ENCODE measurements around the gene FOXN3. TPM values are rescaled to one million over a fixed set of nuclear protein-coding genes. Genes with fewer than 3 reads are reported as not detected.

FOXN3 gene
- total RNA-seq, 1 experiment from 2014 or later, result 8.8 TPM

DNA sequence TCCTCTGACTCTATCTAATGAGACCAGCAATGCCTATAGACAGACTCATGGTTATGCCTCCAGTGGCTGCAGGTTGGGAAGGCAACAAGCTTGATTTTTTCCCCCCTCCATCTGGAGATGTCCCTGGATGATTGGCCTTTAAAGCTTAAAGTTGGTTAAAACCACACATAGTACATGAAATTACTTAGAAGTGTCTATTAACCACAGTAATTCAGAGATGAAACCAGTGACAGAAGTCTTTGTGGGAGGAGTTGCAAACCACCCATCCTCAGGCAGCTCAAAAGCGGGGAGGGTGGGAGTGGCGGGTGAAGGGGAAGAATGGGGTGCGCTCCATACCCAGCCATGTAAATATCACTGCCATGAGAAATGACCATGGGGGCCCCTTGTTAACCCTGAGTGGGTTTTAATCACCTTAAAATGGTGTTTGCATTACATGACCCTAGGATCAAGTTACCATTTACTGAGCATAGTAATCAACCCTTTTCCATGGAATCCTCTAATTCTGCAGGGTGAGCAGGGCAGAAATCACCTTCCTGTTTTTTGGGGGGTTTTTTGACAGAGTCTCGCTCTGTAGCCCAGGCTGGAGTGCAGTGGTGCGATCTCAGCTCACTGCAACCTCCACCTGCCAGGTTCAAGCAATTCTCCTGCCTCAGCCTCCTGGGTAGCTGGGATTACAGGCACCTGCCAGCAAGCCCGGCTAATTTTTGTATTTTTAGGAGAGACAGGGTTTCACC is 133.5 kb downstream of the FOXN3 start:
- no TSS peak for BruUV-seq (replicated peaks)
- no peaks in the 10 kb centered on the region for H3K36me3 ChIP-seq (ENCODE audit: control insufficient read depth, insufficient read depth, low read length)
- CTCF ChIA-PET, result no interaction called here
- no peak overlapping the region for H3K27ac ChIP-seq (ENCODE audit: low read length)
- TF ChIP-seq, protein P1, sequence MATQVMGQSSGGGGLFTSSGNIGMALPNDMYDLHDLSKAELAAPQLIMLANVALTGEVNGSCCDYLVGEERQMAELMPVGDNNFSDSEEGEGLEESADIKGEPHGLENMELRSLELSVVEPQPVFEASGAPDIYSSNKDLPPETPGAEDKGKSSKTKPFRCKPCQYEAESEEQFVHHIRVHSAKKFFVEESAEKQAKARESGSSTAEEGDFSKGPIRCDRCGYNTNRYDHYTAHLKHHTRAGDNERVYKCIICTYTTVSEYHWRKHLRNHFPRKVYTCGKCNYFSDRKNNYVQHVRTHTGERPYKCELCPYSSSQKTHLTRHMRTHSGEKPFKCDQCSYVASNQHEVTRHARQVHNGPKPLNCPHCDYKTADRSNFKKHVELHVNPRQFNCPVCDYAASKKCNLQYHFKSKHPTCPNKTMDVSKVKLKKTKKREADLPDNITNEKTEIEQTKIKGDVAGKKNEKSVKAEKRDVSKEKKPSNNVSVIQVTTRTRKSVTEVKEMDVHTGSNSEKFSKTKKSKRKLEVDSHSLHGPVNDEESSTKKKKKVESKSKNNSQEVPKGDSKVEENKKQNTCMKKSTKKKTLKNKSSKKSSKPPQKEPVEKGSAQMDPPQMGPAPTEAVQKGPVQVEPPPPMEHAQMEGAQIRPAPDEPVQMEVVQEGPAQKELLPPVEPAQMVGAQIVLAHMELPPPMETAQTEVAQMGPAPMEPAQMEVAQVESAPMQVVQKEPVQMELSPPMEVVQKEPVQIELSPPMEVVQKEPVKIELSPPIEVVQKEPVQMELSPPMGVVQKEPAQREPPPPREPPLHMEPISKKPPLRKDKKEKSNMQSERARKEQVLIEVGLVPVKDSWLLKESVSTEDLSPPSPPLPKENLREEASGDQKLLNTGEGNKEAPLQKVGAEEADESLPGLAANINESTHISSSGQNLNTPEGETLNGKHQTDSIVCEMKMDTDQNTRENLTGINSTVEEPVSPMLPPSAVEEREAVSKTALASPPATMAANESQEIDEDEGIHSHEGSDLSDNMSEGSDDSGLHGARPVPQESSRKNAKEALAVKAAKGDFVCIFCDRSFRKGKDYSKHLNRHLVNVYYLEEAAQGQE (IDR thresholded peaks at IDR 0.05; ENCODE audit: insufficient read depth in 1 of 2, low read depth in 2 of 2, low read length in 1 of 2), result no peak
- TF ChIP-seq TCF7L2 (IDR thresholded peaks at IDR 0.05; ENCODE audit: low read depth, low read length), result no peak
- no peak for TF ChIP-seq POLR2AphosphoS5 (IDR thresholded peaks at IDR 0.05; ENCODE audit: low read depth, low read length)
- TF ChIP-seq, protein P2, sequence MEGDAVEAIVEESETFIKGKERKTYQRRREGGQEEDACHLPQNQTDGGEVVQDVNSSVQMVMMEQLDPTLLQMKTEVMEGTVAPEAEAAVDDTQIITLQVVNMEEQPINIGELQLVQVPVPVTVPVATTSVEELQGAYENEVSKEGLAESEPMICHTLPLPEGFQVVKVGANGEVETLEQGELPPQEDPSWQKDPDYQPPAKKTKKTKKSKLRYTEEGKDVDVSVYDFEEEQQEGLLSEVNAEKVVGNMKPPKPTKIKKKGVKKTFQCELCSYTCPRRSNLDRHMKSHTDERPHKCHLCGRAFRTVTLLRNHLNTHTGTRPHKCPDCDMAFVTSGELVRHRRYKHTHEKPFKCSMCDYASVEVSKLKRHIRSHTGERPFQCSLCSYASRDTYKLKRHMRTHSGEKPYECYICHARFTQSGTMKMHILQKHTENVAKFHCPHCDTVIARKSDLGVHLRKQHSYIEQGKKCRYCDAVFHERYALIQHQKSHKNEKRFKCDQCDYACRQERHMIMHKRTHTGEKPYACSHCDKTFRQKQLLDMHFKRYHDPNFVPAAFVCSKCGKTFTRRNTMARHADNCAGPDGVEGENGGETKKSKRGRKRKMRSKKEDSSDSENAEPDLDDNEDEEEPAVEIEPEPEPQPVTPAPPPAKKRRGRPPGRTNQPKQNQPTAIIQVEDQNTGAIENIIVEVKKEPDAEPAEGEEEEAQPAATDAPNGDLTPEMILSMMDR (IDR thresholded peaks at IDR 0.05), result no peak
- TF ChIP-seq SIN3A (IDR thresholded peaks at IDR 0.05; ENCODE audit: borderline replicate concordance, insufficient read depth, low read depth, low read length), result no peak
- no peaks in the 10 kb centered on the region for H3K9me3 ChIP-seq (ENCODE audit: control insufficient read depth, insufficient read depth, low read depth, low read length)
- POLR2A ChIA-PET, result no interaction called here
- no peak for ATAC-seq
- in situ Hi-C loops (cut with HindIII; ENCODE audit: low pct_unique_long_range_greater_than_20kb, low sequenced_read_pairs), result no loop called here
- DNase-seq (ENCODE audit: low read depth, low spot score), result no peak
- no peaks in the 10 kb centered on the region for H3K27me3 ChIP-seq (ENCODE audit: control insufficient read depth, insufficient read depth, low read length)
- intact Hi-C loops (cut with micrococcal nuclease; ENCODE audit: unreplicated experiment), result no loop called here
- H3K4me1 ChIP-seq (ENCODE audit: control insufficient read depth, insufficient read depth, low read length), result no peaks in the 10 kb centered on the region
- no peak overlapping the region for H3K4me3 ChIP-seq (ENCODE audit: low read depth in 2 of 2, low read length in 2 of 2)

DNA sequence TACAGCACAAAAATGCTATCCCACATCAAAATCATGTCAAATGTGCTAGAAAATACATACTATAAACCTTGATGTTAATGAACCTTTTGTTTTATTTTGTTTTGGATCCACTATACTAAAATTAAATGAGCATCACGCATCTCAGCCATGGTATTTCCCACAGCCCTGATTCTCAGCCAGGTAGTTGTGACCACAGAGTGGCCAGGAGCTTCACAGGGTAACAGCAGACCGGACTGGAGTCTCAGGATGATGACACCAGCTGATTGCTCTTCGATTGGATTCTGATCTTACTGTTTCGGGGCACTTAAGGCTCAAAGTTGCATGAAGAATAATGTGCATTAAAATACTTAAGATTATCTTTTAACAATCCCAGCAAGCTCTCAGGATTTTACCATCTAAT is 134.8 kb downstream of the FOXN3 start:
- POLR2A ChIA-PET, result no interaction called here
- H3K36me3 ChIP-seq (ENCODE audit: control insufficient read depth, insufficient read depth, low read length), result no peaks in the 10 kb centered on the region
- no peaks in the 10 kb centered on the region for H3K9me3 ChIP-seq (ENCODE audit: control insufficient read depth, insufficient read depth, low read depth, low read length)
- no peaks in the 10 kb centered on the region for H3K4me1 ChIP-seq (ENCODE audit: control insufficient read depth, insufficient read depth, low read length)
- no peak overlapping the region for H3K27ac ChIP-seq (ENCODE audit: low read length)
- no peaks in the 10 kb centered on the region for H3K27me3 ChIP-seq (ENCODE audit: control insufficient read depth, insufficient read depth, low read length)
- in situ Hi-C loops (cut with HindIII; ENCODE audit: low pct_unique_long_range_greater_than_20kb, low sequenced_read_pairs) (no loop called here), intact Hi-C loops (cut with micrococcal nuclease; ENCODE audit: unreplicated experiment) (no loop called here)
- no peak overlapping the region for H3K4me3 ChIP-seq (ENCODE audit: low read depth in 2 of 2, low read length in 2 of 2)
- ATAC-seq (no peak), DNase-seq (ENCODE audit: low read depth, low spot score) (no peak)
- TF ChIP-seq, protein P2 (IDR thresholded peaks at IDR 0.05), result no peak
- TF ChIP-seq POLR2AphosphoS5 (IDR thresholded peaks at IDR 0.05; ENCODE audit: low read depth, low read length), result no peak
- no peak for TF ChIP-seq SIN3A (IDR thresholded peaks at IDR 0.05; ENCODE audit: borderline replicate concordance, insufficient read depth, low read depth, low read length)
- no peak for TF ChIP-seq TCF7L2 (IDR thresholded peaks at IDR 0.05; ENCODE audit: low read depth, low read length)
- TF ChIP-seq, protein P1 (IDR thresholded peaks at IDR 0.05; ENCODE audit: insufficient read depth in 1 of 2, low read depth in 2 of 2, low read length in 1 of 2), result no peak
- CTCF ChIA-PET, result no interaction called here
- BruUV-seq (replicated peaks), result no TSS peak
